ENCODE measurements around the gene PPP2R1B.

GRCh38 chr11:111796696-111797095 is 30.5 kb upstream of the PPP2R1B start:
- TF ChIP-seq CTCF (IDR thresholded peaks at IDR 0.05): no peak
- no peak for TF ChIP-seq POLR2A (IDR thresholded peaks at IDR 0.05)
- TF ChIP-seq POLR2AphosphoS5 (IDR thresholded peaks at IDR 0.05): no peak
